ENCODE results near the gene PTBP1.

DNA sequence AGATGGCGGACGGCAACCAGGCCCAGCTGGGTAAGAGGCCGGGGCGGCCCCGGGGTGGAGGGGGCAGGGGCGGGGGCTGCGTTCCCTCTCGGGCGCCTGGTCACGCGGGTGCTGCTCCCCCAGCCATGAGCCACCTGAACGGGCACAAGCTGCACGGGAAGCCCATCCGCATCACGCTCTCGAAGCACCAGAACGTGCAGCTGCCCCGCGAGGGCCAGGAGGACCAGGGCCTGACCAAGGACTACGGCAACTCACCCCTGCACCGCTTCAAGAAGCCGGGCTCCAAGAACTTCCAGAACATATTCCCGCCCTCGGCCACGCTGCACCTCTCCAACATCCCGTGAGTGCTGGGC is 11.1 kb downstream of the PTBP1 start:
- TF ChIP-seq, protein P1, sequence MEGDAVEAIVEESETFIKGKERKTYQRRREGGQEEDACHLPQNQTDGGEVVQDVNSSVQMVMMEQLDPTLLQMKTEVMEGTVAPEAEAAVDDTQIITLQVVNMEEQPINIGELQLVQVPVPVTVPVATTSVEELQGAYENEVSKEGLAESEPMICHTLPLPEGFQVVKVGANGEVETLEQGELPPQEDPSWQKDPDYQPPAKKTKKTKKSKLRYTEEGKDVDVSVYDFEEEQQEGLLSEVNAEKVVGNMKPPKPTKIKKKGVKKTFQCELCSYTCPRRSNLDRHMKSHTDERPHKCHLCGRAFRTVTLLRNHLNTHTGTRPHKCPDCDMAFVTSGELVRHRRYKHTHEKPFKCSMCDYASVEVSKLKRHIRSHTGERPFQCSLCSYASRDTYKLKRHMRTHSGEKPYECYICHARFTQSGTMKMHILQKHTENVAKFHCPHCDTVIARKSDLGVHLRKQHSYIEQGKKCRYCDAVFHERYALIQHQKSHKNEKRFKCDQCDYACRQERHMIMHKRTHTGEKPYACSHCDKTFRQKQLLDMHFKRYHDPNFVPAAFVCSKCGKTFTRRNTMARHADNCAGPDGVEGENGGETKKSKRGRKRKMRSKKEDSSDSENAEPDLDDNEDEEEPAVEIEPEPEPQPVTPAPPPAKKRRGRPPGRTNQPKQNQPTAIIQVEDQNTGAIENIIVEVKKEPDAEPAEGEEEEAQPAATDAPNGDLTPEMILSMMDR (IDR thresholded peaks at IDR 0.05; ENCODE audit: poor library complexity, severe bottlenecking) = no peak
- peak; percentile 1 for TF ChIP-seq POLR2AphosphoS5 (IDR thresholded peaks at IDR 0.05)
- no peak for TF ChIP-seq EP300 (conservative IDR thresholded peaks at IDR 0.05; ENCODE audit: poor library complexity, severe bottlenecking)
- TF ChIP-seq RAD21 (conservative IDR thresholded peaks at IDR 0.05) = no peak
